H1 (cell line): ENCODE results near the gene POLRMT. TPM values are rescaled to one million over a fixed set of nuclear protein-coding genes. Genes with fewer than 3 reads are reported as not detected.

Experiments used
- GABPA ChIP-seq: IDR thresholded peaks from 2 replicates; pipeline ENCODE4 v1.6.1; 2011; ENCODE audit warnings: mild to moderate bottlenecking, low read length, moderate library complexity, borderline replicate concordance; ENCODE audit not compliant: insufficient read depth
- SUZ12 ChIP-seq: fragments of 200-600 bp; sonication (generic); IDR thresholded peaks from 2 replicates; pipeline ENCODE4 v1.6.1; 2012; ENCODE audit warnings: mild to moderate bottlenecking, inconsistent platforms, low read length, moderate library complexity, mixed read lengths
- polyA plus RNA-seq, 7 experiments: library from polyadenylated mRNA; depleted of rRNA in 3 of 7; stranded (reverse) in 5 of 7; unstranded in 2 of 7; fragments of >200 nt in 5 of 7; fragments of 200-250 nt in 2 of 7; gene quantifications; 1 replicate in 5 of 7; 2 replicates in 1 of 7; 4 replicates in 1 of 7; pipeline versions ENCODE4 v1.2.1 to v1.2.3, GENCODE V29; 2011 to 2013; ENCODE audit warnings: missing spikeins in 2 of 7, mixed read lengths in 2 of 7
- total RNA-seq: library from RNA; stranded (reverse); fragmentation: NEBNext Ultra II Directional; extraction: Animal tissue kit (Norgen Biotek cat#: 25700); gene quantifications from 2 replicates; pipeline ENCODE4 v1.2.1, GENCODE V29; 2021

The POLRMT gene
- total and polyA plus RNA-seq, 2 of the 8 experiments (the other 6 are each of a cell fraction or from before 2014, with no cell fraction given) = 93.0 to 111 TPM

DNA sequence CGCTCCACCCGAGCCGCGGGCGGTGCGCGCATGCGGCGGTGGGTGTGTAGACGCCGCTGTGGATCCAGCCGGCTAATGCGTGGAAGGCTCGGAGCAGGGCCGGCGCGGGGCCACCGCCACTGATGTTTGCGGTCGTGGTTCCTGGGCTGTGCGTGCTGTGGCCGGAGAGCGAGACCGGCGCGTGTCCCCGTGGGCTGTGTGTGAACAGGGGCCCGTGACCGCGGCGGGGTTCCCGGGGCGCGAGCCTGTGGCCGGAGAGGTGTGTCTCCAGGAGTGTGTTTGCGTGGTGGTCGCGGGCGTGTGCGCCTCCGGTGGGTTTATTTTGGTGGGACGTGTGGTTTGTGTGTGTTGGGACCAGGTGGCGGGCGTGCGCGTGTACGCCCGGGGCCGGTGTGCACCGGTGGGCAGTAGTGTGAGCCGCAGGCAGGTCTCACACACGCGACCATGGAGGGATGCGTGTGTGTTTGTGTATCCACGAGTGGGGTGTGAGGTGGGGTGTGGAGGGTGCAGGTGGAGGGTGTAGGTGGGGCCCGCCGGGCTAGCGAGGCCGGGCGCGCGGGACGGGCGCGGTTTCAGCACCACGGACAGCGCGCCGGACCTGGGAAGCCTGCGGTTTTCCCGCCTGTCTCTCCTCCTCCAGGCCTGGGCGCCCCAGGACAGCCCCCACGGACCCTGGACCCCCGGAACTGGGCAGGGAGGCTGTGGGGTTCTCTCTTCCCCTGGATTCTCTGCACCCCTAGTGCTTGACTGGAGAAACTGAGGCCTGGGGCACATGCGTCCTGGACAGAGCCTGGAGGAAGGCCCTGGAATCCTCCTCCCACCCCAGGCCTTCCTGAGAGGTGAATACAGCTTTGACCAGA is 42.0 kb downstream of the POLRMT start (continued):
- peak; percentile 61; the same call in 1 of the 2 replicates for TF ChIP-seq SUZ12
- peak; percentile 63; the same call in 1 of the 2 replicates for TF ChIP-seq GABPA
